HG02884 (cell line): ENCODE data around the gene MDM4.
"Not testable (repeated sequence)": the region's sequence is repeated elsewhere in the genome, so short reads cannot be mapped to it uniquely, and the experiment has no call there.

Source experiments
- ATAC-seq: cut with Tn5 transposase; IDR thresholded peaks from one replicate; pipeline ENCODE4 v1.9.1; 2021; ENCODE audit warnings: mild to moderate bottlenecking, moderate library complexity; ENCODE audit not compliant: unreplicated experiment

Gene MDM4

DNA sequence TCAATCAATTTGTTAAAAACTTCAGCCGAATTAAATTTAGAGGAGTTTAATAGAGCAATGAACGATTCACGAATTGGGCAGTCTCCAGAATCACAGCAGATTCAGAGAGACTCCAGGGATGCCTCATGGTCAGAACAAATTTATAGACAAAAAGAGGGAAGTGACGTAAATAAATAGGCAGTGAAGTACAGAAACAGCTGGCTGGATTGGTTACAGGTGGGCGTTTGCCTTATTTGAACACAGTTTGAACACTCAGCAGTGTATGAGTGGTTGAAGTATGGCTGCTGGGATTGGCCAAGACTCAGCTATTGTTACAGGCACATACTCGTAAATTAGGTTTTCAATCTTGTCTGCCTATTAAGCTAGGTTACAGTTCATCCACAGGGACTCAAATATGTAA lies 43.8 kb downstream of the MDM4 start:
- ATAC-seq, result not testable (repeated sequence)

- ATAC-seq, result no peak
These were observed 44.5 kb downstream of the MDM4 start for GRCh38 chr1:204560590-204561150.

DNA sequence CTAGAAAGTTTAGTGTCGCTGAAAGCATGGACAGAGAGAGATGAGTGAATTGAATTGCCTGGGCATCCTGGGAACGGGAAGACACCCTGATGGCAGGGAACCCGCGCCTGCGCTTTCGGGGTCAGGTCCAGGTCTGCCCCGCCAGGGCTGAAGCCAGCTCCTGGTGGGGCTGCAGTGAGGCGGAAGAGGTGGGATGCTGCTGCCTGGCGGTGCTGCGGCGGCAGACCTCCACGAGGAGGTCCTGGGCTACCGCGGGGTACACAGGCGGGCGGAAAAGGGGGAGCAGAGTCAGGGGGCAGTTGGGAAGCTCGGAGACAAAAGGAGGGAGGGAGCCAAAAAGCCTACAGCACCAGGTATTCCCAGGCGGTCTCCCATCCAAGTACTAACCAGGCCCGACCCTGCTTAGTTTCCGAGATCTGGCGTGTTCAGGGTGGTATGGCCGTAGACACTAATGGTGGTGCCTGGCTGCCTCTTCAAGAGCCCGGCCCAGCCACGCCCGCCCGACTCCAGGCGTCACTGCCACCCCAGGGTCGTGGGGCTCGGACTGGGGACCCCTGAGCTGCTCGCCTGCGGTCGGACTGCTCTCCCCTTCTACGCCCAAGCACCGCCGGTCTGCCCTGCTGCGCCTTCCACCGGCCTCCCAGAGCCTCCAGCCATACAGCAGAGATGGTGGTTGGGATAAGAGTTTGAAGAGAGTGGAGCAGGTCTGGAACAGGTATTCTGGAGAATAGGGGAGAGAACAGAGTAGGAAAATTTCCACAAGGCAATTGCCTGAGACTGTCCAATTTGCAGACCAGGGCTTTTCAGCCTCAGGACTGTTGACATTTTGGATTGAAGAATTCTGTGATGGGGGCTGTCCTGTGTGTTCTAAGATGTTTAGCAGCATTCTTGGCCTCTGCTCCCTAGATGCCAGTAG lies 46.1 kb downstream of the MDM4 start:
- no peak for ATAC-seq

GRCh38 chr1:204563307-204563706 lies 47.1 kb downstream of the MDM4 start:
- no peak for ATAC-seq

- no peak for ATAC-seq
These were observed 47.6 kb downstream of the MDM4 start for GRCh38 chr1:204563780-204564179.

DNA sequence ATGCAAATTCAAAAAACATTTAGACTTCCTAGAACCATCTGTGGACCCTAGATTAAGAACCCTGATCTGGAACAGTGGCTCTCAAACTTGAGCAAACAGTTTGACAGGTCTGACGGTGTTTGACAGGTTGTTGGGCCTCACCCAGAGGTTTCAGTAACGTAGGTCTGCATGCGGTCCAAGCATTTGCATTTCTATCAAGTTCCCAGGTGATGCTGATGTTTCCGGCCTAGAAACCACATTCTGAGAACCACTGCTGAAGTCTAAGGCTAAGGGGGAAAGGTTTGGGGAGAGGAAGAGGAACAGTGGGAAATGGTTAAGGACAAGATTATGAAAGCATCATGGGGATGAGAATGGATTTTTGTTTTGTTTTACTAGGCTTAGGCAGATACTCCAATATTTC lies 48.6 kb downstream of the MDM4 start:
- ATAC-seq, result peak; percentile 79

- ATAC-seq, result no peak
These were observed 49.7 kb downstream of the MDM4 start for GRCh38 chr1:204565617-204566582.

DNA sequence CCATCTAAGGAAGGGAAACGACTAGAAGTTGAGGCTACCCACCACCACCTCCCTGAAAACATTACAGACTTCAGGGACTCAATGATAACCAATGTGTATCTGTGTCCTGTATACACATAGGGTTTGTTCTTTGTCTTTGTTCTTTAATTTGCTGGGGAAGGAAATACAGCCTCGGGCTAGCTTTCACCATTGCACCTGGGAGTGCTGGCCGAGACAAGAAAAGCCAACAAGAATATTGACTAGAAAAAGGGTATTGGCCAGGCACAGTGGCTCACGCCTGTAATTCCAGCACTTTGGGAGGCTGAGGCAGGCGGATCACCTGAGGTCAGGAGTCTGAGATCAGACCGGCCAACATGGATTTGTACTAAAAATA lies 50.4 kb downstream of the MDM4 start:
- ATAC-seq, result no peak

GRCh38 chr1:204567071-204567470 lies 50.9 kb downstream of the MDM4 start:
- no peak for ATAC-seq

DNA sequence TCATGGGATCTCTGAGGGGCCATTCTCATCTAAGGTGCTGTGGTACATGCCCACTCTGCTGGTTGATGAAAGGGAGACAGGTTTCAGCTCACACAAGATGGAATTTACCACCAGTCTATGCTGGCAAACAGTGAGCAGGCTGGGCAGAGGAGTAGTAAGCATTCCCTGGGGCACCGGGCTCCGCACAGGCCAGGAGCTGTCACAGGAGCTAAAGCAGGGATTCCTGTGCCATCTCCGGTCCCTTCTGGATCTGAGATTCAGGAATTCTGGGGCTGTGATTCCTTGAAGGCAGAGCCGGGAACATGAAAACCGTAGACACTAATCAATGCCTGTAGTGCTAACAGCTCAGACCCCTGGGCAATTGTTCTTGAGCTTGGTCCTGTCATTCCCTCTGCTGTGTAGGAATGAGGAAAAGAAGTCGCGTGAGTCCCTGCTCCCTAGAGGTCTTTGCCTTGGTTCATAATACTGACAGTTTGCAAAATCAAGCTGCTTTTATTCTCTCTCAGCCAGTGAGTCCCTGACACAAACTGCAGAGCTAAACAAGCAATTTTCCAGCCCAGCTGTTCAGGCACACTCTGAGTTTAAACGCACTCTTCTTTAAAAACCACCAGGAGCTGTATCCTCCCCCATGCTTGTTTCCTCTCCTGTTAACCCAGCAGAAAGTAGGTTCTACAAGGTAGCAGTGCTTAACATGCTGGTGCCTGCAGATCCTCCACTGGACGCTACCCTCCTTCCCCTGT lies 52.5 kb downstream of the MDM4 start:
- no peak for ATAC-seq

GRCh38 chr1:204569478-204569877 lies 53.3 kb downstream of the MDM4 start:
- ATAC-seq, result no peak

- not testable (repeated sequence) for ATAC-seq
These were observed 53.8 kb downstream of the MDM4 start for GRCh38 chr1:204570021-204570420.

DNA sequence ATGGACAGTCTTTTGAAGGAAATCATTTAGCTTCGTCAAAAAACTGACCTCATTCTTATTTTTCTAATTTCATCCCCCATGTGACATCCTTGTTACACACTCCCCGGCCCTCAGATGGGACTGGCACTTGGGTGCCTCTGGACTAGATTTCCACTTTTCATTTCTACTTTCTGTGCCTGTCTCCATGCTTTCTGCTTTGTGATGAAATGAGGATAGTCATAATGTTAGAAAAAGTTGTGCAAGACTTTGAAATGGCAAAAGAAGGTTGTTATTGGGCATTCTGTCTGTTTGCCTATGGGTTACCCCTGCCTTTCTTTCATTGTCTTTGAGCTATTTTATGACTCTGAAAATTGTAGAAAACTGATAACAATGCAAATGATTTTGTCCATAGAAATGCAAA lies 54.9 kb downstream of the MDM4 start:
- ATAC-seq, result no peak

DNA sequence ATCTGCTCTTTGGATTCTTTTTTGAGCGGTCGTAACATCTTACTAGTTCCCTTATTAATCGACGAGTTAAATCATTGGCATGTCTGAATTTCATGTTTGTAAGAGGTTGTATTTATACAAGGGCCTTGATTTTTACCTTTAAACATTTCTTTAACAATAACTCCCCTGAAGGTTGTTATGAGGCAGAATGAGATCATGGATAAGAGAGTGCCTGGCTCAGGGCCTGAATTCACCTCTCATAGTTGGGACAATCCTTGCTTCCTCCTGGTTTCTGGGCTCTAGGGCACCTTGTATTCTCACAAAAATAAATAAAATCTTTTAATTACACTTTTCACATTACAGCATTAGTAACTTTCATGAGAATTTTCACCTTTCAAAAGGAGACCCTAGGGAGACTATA lies 55.4 kb downstream of the MDM4 start:
- no peak for ATAC-seq

- no peak for ATAC-seq
These were observed 57.0 kb downstream of the MDM4 start for GRCh38 chr1:204572923-204573922.

GRCh38 chr1:204574016-204574864 lies 58.0 kb downstream of the MDM4 start:
- ATAC-seq, result no peak

GRCh38 chr1:204574865-204575163 lies 58.6 kb downstream of the MDM4 start:
- ATAC-seq, result no peak
